GM23248 (cell line): ENCODE data around the gene THSD4. TPM values are rescaled to one million over a fixed set of nuclear protein-coding genes. Genes with fewer than 3 reads are reported as not detected.

Experiments
- DNase-seq: peaks from one replicate; pipeline ENCODE4 v3.0.0-alpha.2; 2015
- H2AFZ ChIP-seq: fragments of 200-600 bp; sonication (generic); 2 replicates; pipeline ENCODE4 v1.6.1; 2016; ENCODE audit warnings: antibody characterized with exemption
- H3F3A ChIP-seq: fragments of 200-600 bp; sonication (generic); 2 replicates; pipeline ENCODE4 v1.6.1; 2016; ENCODE audit warnings: mild to moderate bottlenecking, antibody characterized with exemption, mixed run types; ENCODE audit not compliant: insufficient read depth
- H3K27ac ChIP-seq: fragments of 200-600 bp; sonication (generic); 2 replicates; pipeline ENCODE4 v1.5.1; 2016; ENCODE audit warnings: mild to moderate bottlenecking
- H3K27me3 ChIP-seq: fragments of 200-600 bp; sonication (generic); replicated peaks from 2 replicates; pipeline ENCODE4 v1.6.1; 2016; ENCODE audit warnings: mild to moderate bottlenecking; ENCODE audit not compliant: insufficient read depth
- H3K36me3 ChIP-seq: fragments of 200-600 bp; sonication (generic); 2 replicates; pipeline ENCODE4 v1.6.1; 2016; ENCODE audit warnings: low read depth, mild to moderate bottlenecking
- H3K4me1 ChIP-seq: fragments of 200-600 bp; sonication (generic); 2 replicates; pipeline ENCODE4 v1.6.1; 2016; ENCODE audit warnings: mild to moderate bottlenecking; ENCODE audit not compliant: insufficient read depth
- H3K4me2 ChIP-seq: fragments of 200-600 bp; sonication (generic); one replicate; pipeline ENCODE4 v1.6.1; 2016; ENCODE audit warnings: mild to moderate bottlenecking; ENCODE audit not compliant: unreplicated experiment
- H3K4me3 ChIP-seq: fragments of 200-600 bp; sonication (generic); 2 replicates; pipeline ENCODE4 v1.5.1; 2016; ENCODE audit warnings: mild to moderate bottlenecking
- H3K79me2 ChIP-seq: fragments of 200-600 bp; sonication (generic); 2 replicates; pipeline ENCODE4 v1.6.1; 2016; ENCODE audit warnings: mild to moderate bottlenecking; ENCODE audit not compliant: insufficient read depth
- H3K9ac ChIP-seq: fragments of 200-600 bp; sonication (generic); 2 replicates; pipeline ENCODE4 v1.6.1; 2016; ENCODE audit warnings: mild to moderate bottlenecking
- H3K9me2 ChIP-seq: fragments of 200-600 bp; sonication (generic); 2 replicates; pipeline ENCODE4 v1.6.1; 2016; ENCODE audit warnings: mixed run types, mild to moderate bottlenecking, moderate library complexity; ENCODE audit not compliant: insufficient read depth
- H3K9me3 ChIP-seq: fragments of 200-600 bp; sonication (generic); one replicate; pipeline ENCODE4 v1.6.1; 2017; ENCODE audit warnings: low read depth
- H4K20me1 ChIP-seq: fragments of 200-600 bp; sonication (generic); 2 replicates; pipeline ENCODE4 v1.6.0; 2016; ENCODE audit not compliant: insufficient read depth
- EZH2 ChIP-seq: fragments of 200-600 bp; sonication (generic); IDR thresholded peaks from 2 replicates; pipeline ENCODE4 v1.6.1; 2018; ENCODE audit warnings: antibody characterized with exemption, mild to moderate bottlenecking; ENCODE audit not compliant: insufficient read depth, poor library complexity, severe bottlenecking
- EZH2phosphoT487 ChIP-seq: fragments of 200-600 bp; sonication (generic); IDR thresholded peaks from 2 replicates; pipeline ENCODE4 v1.6.1; 2018; ENCODE audit warnings: antibody characterized with exemption, moderate library complexity, mild to moderate bottlenecking, low read depth; ENCODE audit not compliant: insufficient read depth
- WGBS, 2 experiments: methylation state at CpG; one replicate each; pipeline ENCODE4 v1.1.6; 2015 to 2017; ENCODE audit warnings: low lambda C conversion rate in 2 of 2, low coverage in 1 of 2; ENCODE audit errors: missing lambda C conversion rate in 2 of 2; 5-methylcytosine and 5-hydroxymethylcytosine counted together
- in situ Hi-C: fragments of 300-500 bp; cut with MboI; formaldehyde crosslinking; loops from 2 replicates; pipeline ENCODE4 v1.15.0; 2020
- polyA plus RNA-seq: library from polyadenylated mRNA; unstranded; fragments of >200 nt; fragmentation: Nextera tagmentation; extraction: Ambion mirVana; gene quantifications from 2 replicates; pipeline ENCODE4 v1.2.1, GENCODE V29; 2016
- total RNA-seq: library from RNA; depleted of rRNA; stranded (reverse); fragments of >200 nt; shearing (Covaris generic); gene quantifications from 2 replicates; pipeline ENCODE4 v1.2.3, GENCODE V29; 2014

THSD4 gene
- total and polyA plus RNA-seq, 2 experiments from 2014 or later = 14.2 to 58.9 TPM

DNA sequence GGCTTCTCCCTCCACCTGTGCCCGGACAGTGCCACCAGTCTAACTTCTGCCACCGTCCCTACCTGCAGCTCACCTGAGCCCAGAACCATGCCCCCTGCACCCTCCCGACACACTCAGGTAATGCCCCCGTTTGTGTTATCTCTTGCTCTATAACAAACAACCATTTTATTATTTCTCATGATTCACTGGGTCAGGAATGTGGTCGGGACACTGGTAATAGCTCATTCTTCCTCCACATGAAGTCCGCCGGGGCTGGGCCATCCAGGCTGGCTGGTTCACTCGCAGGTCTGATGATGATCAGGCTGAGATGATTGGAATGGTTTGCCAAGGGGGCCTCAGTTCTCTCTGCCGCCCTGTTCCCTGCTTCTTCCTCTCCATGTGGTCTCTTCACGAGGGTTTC is 674.8 kb downstream of the THSD4 start:
- no peak overlapping the region for H2AFZ ChIP-seq

DNA sequence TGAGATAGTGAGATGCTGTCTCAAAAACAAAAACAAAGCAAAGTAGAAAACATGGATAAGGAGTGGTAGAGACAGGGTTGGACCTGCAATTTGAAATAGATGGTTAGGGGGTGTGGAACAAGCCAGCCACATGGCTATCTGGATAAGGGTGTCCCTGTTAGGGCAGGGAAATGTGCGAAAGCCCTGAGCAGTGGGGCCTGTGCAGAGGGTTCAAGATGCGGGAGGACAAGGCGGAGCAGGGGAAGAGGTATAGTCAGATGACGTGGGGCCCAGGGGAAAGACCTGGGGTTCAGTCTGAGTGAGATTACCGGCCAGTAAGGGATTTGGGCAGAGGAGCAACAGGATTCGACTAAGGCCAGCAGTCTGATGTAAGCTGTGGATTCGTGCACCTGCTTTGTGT is 676.7 kb downstream of the THSD4 start:
- H2AFZ ChIP-seq = no peak overlapping the region
- TF ChIP-seq EZH2phosphoT487 = no peak
- TF ChIP-seq EZH2 = no peak
- H3K4me2 ChIP-seq = no peak overlapping the region
- no peaks in the 10 kb centered on the region for H3K9me3 ChIP-seq
- H3K9me2 ChIP-seq = no peaks in the 10 kb centered on the region
- no peak overlapping the region for H3K4me3 ChIP-seq
- peaks cover 19% of the 10 kb centered on the region; the same call in 1 of the 2 replicates for H3F3A ChIP-seq
- WGBS, 2 experiments = 93 to 98% methylated on average over 7 of the region's 7 CpGs
- no peaks in the 10 kb centered on the region for H3K79me2 ChIP-seq
- H3K9ac ChIP-seq = no peak overlapping the region
- no peaks in the 10 kb centered on the region for H3K36me3 ChIP-seq
- no peak for DNase-seq
- peaks cover 13% of the 10 kb centered on the region for H3K4me1 ChIP-seq
- no peak overlapping the region for H3K27ac ChIP-seq
- H4K20me1 ChIP-seq = no peaks in the 10 kb centered on the region
- no peaks in the 10 kb centered on the region for H3K27me3 ChIP-seq
- in situ Hi-C loops = no loop called here

More for the DNA sequence above, 674.8 kb downstream of the THSD4 start:
- WGBS, 2 experiments = 75% methylated on average over 10 of the region's 10 CpGs
- Histone ChIP-seq H3K4me3 (no peak overlapping the region), H3K4me2 (no peak overlapping the region), H3K9me3 (no peaks in the 10 kb centered on the region), H3K79me2 (no peaks in the 10 kb centered on the region), H3K27ac (no peak overlapping the region), H3K27me3 (no peaks in the 10 kb centered on the region), H3K36me3 (no peaks in the 10 kb centered on the region), H4K20me1 (no peaks in the 10 kb centered on the region), H3K9ac (no peak overlapping the region), H3K9me2 (no peaks in the 10 kb centered on the region), H3F3A (peaks cover 19% of the 10 kb centered on the region; the same call in 1 of the 2 replicates), H3K4me1 (peaks cover 13% of the 10 kb centered on the region)
- in situ Hi-C loops = no loop called here
- DNase-seq = peak; percentile 43
- TF ChIP-seq EZH2phosphoT487 = no peak
- TF ChIP-seq EZH2 = no peak

DNA sequence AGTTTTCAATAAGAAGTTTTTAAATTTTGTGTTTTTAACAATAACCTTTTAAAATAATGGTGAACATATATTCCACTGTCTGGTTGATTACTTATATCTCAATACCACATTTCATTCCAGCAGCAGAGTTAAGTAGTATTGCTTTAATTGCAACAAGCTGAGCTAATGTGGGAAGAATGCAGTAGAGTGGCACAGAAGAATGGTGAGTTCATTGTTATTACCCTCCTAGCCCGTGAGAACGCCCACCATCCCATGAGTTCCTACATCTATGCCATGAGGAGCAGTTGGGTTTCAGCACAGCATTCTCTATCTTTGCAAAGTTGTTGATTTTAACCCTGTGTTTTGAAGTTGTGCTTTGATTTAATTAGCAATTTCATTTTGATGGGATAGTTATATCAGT is 677.2 kb downstream of the THSD4 start:
- in situ Hi-C loops = no loop called here
- H3F3A ChIP-seq = peaks cover 19% of the 10 kb centered on the region; the same call in 1 of the 2 replicates
- H3K27me3 ChIP-seq = no peaks in the 10 kb centered on the region
- peaks cover 13% of the 10 kb centered on the region for H3K4me1 ChIP-seq
- WGBS, 2 experiments = 2 to 5% methylated on average over 2 of the region's 2 CpGs
- no peak overlapping the region for H2AFZ ChIP-seq
- H3K27ac ChIP-seq = no peak overlapping the region
- no peaks in the 10 kb centered on the region for H3K9me3 ChIP-seq
- H3K79me2 ChIP-seq = no peaks in the 10 kb centered on the region
- H3K4me2 ChIP-seq = no peak overlapping the region
- H4K20me1 ChIP-seq = no peaks in the 10 kb centered on the region
- no peaks in the 10 kb centered on the region for H3K9me2 ChIP-seq
- no peak overlapping the region for H3K4me3 ChIP-seq
- TF ChIP-seq EZH2phosphoT487 = no peak
- TF ChIP-seq EZH2 = no peak
- H3K9ac ChIP-seq = no peak overlapping the region
- no peaks in the 10 kb centered on the region for H3K36me3 ChIP-seq
- peak; percentile 90 for DNase-seq

DNA sequence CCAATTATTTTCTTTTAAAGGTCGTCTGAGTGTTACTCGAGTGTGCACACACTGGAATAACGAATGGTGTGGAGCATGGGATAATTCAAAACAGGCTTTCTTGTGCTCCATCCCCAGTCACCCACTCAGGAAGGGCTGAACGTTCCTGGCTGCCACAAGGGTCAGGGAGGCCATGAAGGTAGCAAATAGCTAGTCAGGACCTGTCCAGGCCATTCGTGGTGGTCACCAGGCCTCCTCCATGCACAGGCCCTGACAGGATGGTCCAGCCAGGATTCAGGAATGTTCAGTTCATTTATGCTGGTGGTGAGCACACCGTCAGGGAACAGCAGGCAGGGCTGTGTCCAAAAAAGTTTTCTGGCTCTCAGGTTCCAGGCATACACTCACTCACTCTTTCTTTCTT is 683.4 kb downstream of the THSD4 start:
- Histone ChIP-seq H3K27ac (no peak overlapping the region), H3K9ac (no peak overlapping the region), H4K20me1 (no peaks in the 10 kb centered on the region), H3K4me1 (no peaks in the 10 kb centered on the region), H3K9me3 (no peaks in the 10 kb centered on the region), H3K4me3 (no peak overlapping the region), H3F3A (no peaks in the 10 kb centered on the region), H3K36me3 (no peaks in the 10 kb centered on the region), H2AFZ (no peak overlapping the region), H3K27me3 (no peaks in the 10 kb centered on the region), H3K9me2 (no peaks in the 10 kb centered on the region), H3K4me2 (no peak overlapping the region), H3K79me2 (no peaks in the 10 kb centered on the region)
- DNase-seq = no peak
- WGBS, 2 experiments = 58 to 62% methylated on average over 6 of the region's 6 CpGs
- no peak for TF ChIP-seq EZH2phosphoT487
- TF ChIP-seq EZH2 = no peak
- in situ Hi-C loops = no loop called here

DNA sequence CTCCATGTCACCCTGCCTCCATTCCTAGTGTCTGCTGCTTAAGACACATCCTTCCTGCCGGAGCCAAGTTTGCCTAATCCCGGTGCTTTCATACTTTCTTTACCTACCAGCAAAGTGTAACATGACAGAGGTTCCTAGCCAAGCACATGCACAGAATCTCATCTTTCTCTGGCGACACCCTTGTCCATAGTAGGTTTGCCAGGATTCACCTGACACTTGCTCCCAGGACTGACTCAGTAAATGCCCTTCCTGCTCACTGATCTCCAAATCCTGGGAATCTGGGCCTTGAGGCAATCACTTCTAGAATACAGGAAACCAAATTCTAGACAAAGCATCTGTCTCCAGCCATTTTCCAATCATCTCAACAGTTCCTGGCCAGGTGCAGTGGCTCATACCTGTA is 684.9 kb downstream of the THSD4 start:
- H3K4me3 ChIP-seq = no peak overlapping the region
- in situ Hi-C loops = no loop called here
- H4K20me1 ChIP-seq = no peaks in the 10 kb centered on the region
- no peaks in the 10 kb centered on the region for H3F3A ChIP-seq
- H3K4me1 ChIP-seq = no peaks in the 10 kb centered on the region
- no peaks in the 10 kb centered on the region for H3K36me3 ChIP-seq
- no peak overlapping the region for H3K9ac ChIP-seq
- no peak overlapping the region for H2AFZ ChIP-seq
- WGBS, 2 experiments = 92 to 95% methylated on average over 3 of the region's 3 CpGs
- no peaks in the 10 kb centered on the region for H3K79me2 ChIP-seq
- TF ChIP-seq EZH2phosphoT487 (no peak), EZH2 (no peak)
- H3K9me2 ChIP-seq = no peaks in the 10 kb centered on the region
- no peak overlapping the region for H3K27ac ChIP-seq
- no peaks in the 10 kb centered on the region for H3K27me3 ChIP-seq
- DNase-seq = no peak
- no peak overlapping the region for H3K4me2 ChIP-seq
- no peaks in the 10 kb centered on the region for H3K9me3 ChIP-seq
